Tibial nerve (tissue), 4 donors: ENCODE measurements around the gene HOXB8.

Experiments used
- EP300 ChIP-seq, 2 donors: sonication (generic); formaldehyde crosslinking; IDR thresholded peaks; one replicate each; pipeline ENCODE4 v1.6.1; 2017; ENCODE audit warnings: antibody characterized with exemption in 2 of 2, mild to moderate bottlenecking in 1 of 2
- POLR2A ChIP-seq, 2 donors: fragments of 450-650 bp; IDR thresholded peaks; one replicate each; pipeline ENCODE4 v1.6.1; 2017; ENCODE audit warnings: antibody characterized with exemption in 2 of 2, mild to moderate bottlenecking in 2 of 2, moderate library complexity in 2 of 2
- TF ChIP-seq, protein P1 (sequence below), 5 experiments: fragments of 200-600 bp in 3 of 5; fragments of 450-650 bp in 2 of 5; sonication (generic) in 3 of 5; IDR thresholded peaks; one replicate each; pipeline ENCODE4 v1.5.1; 2016 to 2019; ENCODE audit warnings: antibody characterized with exemption in 5 of 5, mild to moderate bottlenecking in 3 of 5, moderate library complexity in 2 of 5

- TF ChIP-seq, protein P1, sequence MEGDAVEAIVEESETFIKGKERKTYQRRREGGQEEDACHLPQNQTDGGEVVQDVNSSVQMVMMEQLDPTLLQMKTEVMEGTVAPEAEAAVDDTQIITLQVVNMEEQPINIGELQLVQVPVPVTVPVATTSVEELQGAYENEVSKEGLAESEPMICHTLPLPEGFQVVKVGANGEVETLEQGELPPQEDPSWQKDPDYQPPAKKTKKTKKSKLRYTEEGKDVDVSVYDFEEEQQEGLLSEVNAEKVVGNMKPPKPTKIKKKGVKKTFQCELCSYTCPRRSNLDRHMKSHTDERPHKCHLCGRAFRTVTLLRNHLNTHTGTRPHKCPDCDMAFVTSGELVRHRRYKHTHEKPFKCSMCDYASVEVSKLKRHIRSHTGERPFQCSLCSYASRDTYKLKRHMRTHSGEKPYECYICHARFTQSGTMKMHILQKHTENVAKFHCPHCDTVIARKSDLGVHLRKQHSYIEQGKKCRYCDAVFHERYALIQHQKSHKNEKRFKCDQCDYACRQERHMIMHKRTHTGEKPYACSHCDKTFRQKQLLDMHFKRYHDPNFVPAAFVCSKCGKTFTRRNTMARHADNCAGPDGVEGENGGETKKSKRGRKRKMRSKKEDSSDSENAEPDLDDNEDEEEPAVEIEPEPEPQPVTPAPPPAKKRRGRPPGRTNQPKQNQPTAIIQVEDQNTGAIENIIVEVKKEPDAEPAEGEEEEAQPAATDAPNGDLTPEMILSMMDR (IDR thresholded peaks at IDR 0.05), result no peak
- no peak for TF ChIP-seq EP300 (IDR thresholded peaks at IDR 0.05)
- no peak for TF ChIP-seq POLR2A (IDR thresholded peaks at IDR 0.05)
These were observed 37.7 kb downstream of the HOXB8 start for GRCh38 chr17:48577330-48577945.
